ENCODE measurements around the gene NKAIN2.
A peak's percentile ranks its signal among the peaks of the same experiment; 100 is the strongest.

The NKAIN2 gene

DNA sequence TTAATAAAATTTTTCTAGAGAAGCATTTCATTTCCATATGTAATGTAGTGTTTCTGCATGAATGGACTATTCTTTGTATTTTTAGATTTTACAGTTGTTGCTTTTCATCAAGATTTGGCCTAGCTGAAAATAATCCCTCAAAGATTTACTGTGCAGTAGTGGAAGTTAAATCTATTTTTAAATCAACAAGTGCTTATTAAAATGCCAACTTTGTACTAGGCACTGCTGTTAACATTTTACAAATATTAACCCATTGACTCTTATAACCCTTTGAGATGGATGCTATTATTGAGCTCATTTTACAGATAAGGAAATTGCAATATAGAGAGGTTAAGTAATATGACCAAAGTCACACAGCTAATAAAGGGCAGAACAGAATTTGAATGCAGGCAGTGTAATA is 274.5 kb downstream of the NKAIN2 start:
- H3K9me3 ChIP-seq: no peaks in the 10 kb centered on the region
- H3K27ac ChIP-seq: no peak overlapping the region; the same call in 1 of the 2 replicates
- no peak overlapping the region for H3K9ac ChIP-seq
- no peaks in the 10 kb centered on the region for H3K27me3 ChIP-seq
- no peak overlapping the region for H3K4me3 ChIP-seq
- no peaks in the 10 kb centered on the region for H3K36me3 ChIP-seq
- TF ChIP-seq Cebpa-rat (IDR thresholded peaks at IDR 0.05): no peak
- peaks cover 75% of the 10 kb centered on the region for H3K4me1 ChIP-seq
- H3K4me2 ChIP-seq: peak overlapping the region; percentile 82
- no peaks in the 10 kb centered on the region for H4K20me1 ChIP-seq

DNA sequence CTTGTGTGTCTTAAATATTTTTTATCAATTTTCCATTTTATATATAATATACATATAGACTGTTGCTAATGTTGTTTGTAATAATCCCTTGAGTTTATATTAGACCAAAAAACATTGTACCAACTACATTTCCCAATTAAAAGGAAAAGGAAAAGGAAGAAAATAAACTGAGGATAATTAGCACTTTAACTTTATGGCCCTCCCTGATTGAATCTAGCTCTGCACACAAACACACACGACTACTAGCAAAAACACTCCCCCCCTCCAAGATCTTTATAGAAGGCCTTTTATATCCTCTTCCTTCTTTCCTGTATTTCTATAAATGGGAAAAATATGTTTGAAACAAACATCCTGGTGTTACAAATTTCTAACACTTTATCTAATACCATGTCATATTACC is 276.8 kb downstream of the NKAIN2 start:
- no peak overlapping the region for H3K9ac ChIP-seq
- no peaks in the 10 kb centered on the region for H3K9me3 ChIP-seq
- no peaks in the 10 kb centered on the region for H3K27me3 ChIP-seq
- no peaks in the 10 kb centered on the region for H4K20me1 ChIP-seq
- no peak overlapping the region for H3K4me3 ChIP-seq
- peak overlapping the region; percentile 82 for H3K4me2 ChIP-seq
- H3K36me3 ChIP-seq: no peaks in the 10 kb centered on the region
- peaks cover 55% of the 10 kb centered on the region for H3K4me1 ChIP-seq
- H3K27ac ChIP-seq: no peak overlapping the region
- no peak for TF ChIP-seq Cebpa-rat (IDR thresholded peaks at IDR 0.05)

DNA sequence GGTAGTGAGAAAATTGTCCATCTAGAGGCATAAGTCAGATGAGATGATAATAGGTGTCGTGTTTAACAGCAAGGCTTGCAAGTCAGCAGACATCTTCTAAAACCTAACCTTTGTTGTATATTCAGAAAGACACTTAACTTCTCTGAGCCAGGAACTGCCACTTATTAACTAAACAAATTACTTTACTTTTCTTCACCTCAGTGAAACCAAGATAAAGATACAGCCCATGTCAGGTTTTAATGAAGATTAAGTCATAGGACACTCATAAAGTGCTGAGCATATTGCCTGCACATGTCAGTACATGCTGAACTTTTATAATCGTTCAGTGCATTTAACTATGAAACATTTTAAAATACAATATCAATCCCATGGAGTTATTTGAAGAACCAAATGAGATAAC is 286.8 kb downstream of the NKAIN2 start:
- Histone ChIP-seq H3K4me1 (no peaks in the 10 kb centered on the region), H3K9ac (no peak overlapping the region), H3K36me3 (no peaks in the 10 kb centered on the region), H3K27me3 (no peaks in the 10 kb centered on the region), H3K9me3 (no peaks in the 10 kb centered on the region), H3K27ac (no peak overlapping the region), H4K20me1 (no peaks in the 10 kb centered on the region), H3K4me3 (no peak overlapping the region), H3K4me2 (no peak overlapping the region)
- no peak for TF ChIP-seq Cebpa-rat (IDR thresholded peaks at IDR 0.05)

DNA sequence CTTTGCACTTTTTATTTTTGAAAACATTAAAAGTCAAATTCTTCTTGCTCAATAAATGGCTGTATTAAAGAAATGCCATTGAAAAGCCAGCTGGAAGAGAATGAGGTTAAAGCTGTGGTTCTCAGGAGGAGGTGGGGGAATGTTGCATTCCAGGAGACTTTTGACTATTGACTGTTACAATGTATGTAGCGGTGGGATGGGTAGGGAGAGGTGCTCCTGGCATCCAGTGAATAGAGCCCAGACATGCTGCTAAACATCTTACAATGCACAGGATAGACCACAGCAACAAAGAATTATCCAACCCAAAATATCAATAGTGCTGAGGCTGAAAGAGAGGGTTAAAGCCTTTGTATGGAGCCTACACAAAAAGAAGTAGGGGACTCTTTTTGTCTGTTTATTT is 295.9 kb downstream of the NKAIN2 start:
- Histone ChIP-seq H4K20me1 (no peaks in the 10 kb centered on the region), H3K4me1 (no peaks in the 10 kb centered on the region), H3K36me3 (no peaks in the 10 kb centered on the region), H3K9ac (no peak overlapping the region), H3K4me3 (no peak overlapping the region), H3K4me2 (no peak overlapping the region), H3K9me3 (no peaks in the 10 kb centered on the region), H3K27ac (no peak overlapping the region), H3K27me3 (no peaks in the 10 kb centered on the region)
- no peak for TF ChIP-seq Cebpa-rat (IDR thresholded peaks at IDR 0.05)

DNA sequence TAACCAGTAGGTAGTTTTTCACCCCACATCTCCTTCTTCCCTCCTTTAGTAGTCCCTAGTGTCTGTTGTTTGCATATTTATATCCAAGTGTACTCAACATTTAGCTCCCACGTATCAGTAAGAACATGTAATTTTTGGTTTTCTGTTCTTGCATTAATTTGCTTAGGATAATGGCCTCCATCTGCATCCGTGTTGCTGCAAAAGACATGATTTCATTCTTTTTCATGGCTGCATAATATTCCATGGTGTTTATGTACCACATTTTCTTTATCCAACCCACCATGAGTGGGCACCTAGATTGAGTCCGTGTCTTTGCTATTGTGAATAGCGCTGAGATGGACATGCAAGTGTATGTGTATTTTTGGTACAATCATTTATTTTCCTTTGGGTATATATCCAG is 306.8 kb downstream of the NKAIN2 start:
- Histone ChIP-seq H3K9ac (no peak overlapping the region), H3K9me3 (no peaks in the 10 kb centered on the region; the same call in 1 of the 2 replicates), H4K20me1 (no peaks in the 10 kb centered on the region), H3K4me1 (no peaks in the 10 kb centered on the region), H3K27me3 (no peaks in the 10 kb centered on the region), H3K4me3 (no peak overlapping the region), H3K36me3 (no peaks in the 10 kb centered on the region), H3K27ac (no peak overlapping the region), H3K4me2 (no peak overlapping the region)
- no peak for TF ChIP-seq Cebpa-rat (IDR thresholded peaks at IDR 0.05)

DNA sequence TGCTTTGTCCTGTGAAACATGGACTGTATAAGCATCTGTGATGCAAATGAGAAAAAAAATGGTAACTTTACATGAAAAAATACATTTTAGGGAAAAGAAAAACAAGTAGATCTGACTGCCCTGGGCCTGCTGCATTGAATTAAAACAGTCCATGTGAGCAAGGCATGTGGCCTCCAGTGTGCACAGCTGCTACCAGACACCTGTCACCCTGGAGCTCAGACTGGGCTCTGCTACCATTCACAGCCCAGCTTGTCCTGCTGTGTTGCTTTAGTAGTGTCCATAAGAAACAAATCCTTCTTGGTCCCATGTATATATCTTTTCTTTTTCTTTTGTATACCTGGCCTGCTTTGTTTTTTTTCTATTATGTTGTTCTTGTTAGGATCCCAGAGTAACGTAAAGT is 315.9 kb downstream of the NKAIN2 start:
- no peak for TF ChIP-seq Cebpa-rat (IDR thresholded peaks at IDR 0.05)
- no peaks in the 10 kb centered on the region for H3K27me3 ChIP-seq
- H3K4me2 ChIP-seq: no peak overlapping the region
- H3K9ac ChIP-seq: no peak overlapping the region
- H3K4me3 ChIP-seq: no peak overlapping the region
- H3K27ac ChIP-seq: no peak overlapping the region
- H4K20me1 ChIP-seq: no peaks in the 10 kb centered on the region
- no peaks in the 10 kb centered on the region for H3K4me1 ChIP-seq
- H3K9me3 ChIP-seq: no peaks in the 10 kb centered on the region
- no peaks in the 10 kb centered on the region for H3K36me3 ChIP-seq

DNA sequence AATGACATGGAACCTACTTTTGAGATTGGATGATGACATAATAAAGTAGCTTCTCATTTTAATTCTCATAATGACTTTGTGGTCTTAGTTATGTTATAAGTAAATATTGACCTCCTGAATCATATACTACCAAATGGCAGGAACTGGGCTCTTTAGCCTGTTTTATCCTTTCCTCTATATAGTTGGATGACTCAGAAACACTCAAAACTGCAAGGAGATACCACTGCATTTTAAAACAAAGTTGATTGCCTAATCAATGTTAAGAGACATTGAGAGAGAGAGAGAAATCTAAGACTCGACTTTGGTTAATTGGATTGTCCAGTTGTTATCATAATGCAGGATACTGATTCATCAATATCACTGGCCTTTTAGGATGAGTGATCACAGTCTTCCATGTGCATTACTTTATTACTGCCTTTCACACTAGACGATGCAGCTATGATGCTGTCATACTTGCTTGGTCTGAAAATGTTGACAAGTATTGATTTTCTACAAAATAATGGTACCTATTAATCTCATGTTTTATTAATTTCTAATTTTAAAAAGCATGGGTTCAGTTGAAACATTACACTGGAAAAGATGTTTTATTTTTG is 320.0 kb downstream of the NKAIN2 start:
- Histone ChIP-seq H3K36me3 (no peaks in the 10 kb centered on the region), H3K9me3 (no peaks in the 10 kb centered on the region), H3K27ac (no peak overlapping the region), H3K9ac (no peak overlapping the region), H3K4me3 (no peak overlapping the region), H4K20me1 (no peaks in the 10 kb centered on the region), H3K27me3 (no peaks in the 10 kb centered on the region), H3K4me2 (no peak overlapping the region), H3K4me1 (no peaks in the 10 kb centered on the region)
- TF ChIP-seq Cebpa-rat (IDR thresholded peaks at IDR 0.05): no peak

DNA sequence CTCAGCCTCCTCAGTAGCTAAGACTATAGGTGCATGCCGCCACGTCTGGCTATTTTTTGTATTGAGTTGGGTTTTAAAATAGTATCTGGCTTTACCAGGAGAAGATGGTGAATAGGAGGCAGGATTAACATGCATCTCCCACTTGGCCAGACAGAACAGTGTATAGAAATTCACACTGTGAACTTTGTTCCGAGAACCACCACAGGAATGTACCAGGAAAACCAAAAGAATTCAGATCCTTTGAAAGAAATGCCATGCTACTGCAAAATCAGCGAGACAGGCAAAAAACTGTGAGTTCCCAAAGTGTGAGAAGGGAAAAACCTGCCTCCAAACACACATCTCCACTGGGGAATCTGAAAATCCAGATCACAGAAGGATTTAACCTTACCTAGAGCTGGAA is 327.6 kb downstream of the NKAIN2 start:
- Histone ChIP-seq H3K36me3 (no peaks in the 10 kb centered on the region), H3K9me3 (peaks cover 10% of the 10 kb centered on the region; the same call in 1 of the 2 replicates), H3K9ac (no peak overlapping the region), H4K20me1 (no peaks in the 10 kb centered on the region), H3K4me2 (no peak overlapping the region), H3K27me3 (no peaks in the 10 kb centered on the region), H3K27ac (no peak overlapping the region), H3K4me1 (peaks cover 15% of the 10 kb centered on the region), H3K4me3 (no peak overlapping the region)
- TF ChIP-seq Cebpa-rat (IDR thresholded peaks at IDR 0.05): no peak

DNA sequence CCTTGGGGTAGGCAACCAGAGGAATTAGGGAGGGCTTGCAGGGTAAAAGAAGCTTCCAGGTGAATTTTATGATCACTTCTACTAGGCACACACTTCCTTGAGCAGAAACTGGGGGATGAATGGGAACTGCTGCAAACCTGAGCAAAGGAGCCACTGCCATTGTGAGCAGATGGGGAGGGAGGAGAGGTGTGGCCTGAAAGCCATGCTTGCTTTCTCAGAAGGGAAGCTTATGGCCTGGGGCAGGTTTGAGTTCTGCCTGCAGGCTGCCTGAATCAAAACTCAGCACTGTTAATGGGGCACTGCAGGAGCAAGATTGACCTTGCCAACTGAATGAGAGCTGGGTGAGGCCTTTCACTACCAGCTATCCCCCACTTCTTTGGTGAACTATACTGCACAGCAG is 328.1 kb downstream of the NKAIN2 start:
- H4K20me1 ChIP-seq: no peaks in the 10 kb centered on the region
- H3K4me3 ChIP-seq: no peak overlapping the region

DNA sequence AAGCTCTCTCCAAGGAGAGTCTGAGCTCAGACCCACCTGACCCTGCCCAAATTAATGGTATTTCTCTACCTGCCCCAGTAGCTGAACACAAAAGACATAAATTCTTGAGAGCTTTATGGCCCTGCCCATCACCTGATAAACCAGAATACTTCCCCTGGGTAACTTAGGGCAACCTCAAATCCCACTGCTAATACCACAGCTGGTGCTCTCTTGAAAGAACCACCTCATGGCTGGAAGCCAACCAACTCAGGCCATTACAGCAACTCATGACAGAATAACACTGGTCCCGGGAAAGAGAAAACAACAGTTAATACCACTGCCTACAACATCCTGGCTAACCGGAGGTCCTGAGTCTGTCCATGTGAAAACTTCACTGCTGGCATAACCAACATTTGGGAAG is 328.6 kb downstream of the NKAIN2 start:
- no peak overlapping the region for H3K9ac ChIP-seq
- H3K27ac ChIP-seq: no peak overlapping the region
- no peaks in the 10 kb centered on the region for H4K20me1 ChIP-seq
- H3K4me2 ChIP-seq: peak overlapping the region; percentile 67
- no peak overlapping the region for H3K4me3 ChIP-seq
- H3K4me1 ChIP-seq: peaks cover 15% of the 10 kb centered on the region
- H3K9me3 ChIP-seq: peaks cover 10% of the 10 kb centered on the region; the same call in 1 of the 2 replicates
- H3K36me3 ChIP-seq: no peaks in the 10 kb centered on the region
- no peaks in the 10 kb centered on the region for H3K27me3 ChIP-seq
- no peak for TF ChIP-seq Cebpa-rat (IDR thresholded peaks at IDR 0.05)

More for the DNA sequence above, 328.1 kb downstream of the NKAIN2 start:
- no peak for TF ChIP-seq Cebpa-rat (IDR thresholded peaks at IDR 0.05)
- Histone ChIP-seq H3K9me3 (peaks cover 10% of the 10 kb centered on the region; the same call in 1 of the 2 replicates), H3K9ac (no peak overlapping the region), H3K27me3 (no peaks in the 10 kb centered on the region), H3K27ac (no peak overlapping the region), H3K4me2 (peak overlapping the region; percentile 67), H3K36me3 (no peaks in the 10 kb centered on the region), H3K4me1 (peaks cover 15% of the 10 kb centered on the region)

DNA sequence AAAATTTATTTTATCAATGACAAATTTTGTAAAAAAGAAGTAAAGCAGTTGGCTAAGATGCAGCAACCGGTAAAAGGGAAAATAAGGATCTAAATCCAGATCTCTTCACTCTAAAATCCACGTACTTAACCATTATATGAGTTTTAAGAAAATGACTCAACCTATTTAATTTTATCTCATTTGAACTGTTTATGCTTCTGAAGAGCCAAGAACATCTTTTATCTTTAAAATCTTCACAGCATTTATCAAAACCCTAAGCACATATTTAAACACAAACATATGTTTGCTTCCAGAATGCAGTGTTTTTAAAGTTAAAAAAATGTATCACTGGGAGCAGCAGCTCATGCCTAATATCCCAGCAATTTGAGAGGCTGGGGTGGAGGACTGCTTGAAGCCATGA is 339.2 kb downstream of the NKAIN2 start:
- no peaks in the 10 kb centered on the region for H3K27me3 ChIP-seq
- no peaks in the 10 kb centered on the region for H3K36me3 ChIP-seq
- no peaks in the 10 kb centered on the region for H3K4me1 ChIP-seq
- no peak overlapping the region for H3K27ac ChIP-seq
- no peaks in the 10 kb centered on the region for H3K9me3 ChIP-seq
- H3K4me2 ChIP-seq: no peak overlapping the region
- H3K4me3 ChIP-seq: no peak overlapping the region
- H3K9ac ChIP-seq: no peak overlapping the region
- H4K20me1 ChIP-seq: no peaks in the 10 kb centered on the region
- TF ChIP-seq Cebpa-rat (IDR thresholded peaks at IDR 0.05): no peak
